HG03354 (cell line): ENCODE results near the gene PIK3IP1.
"Not testable (repeated sequence)": the region's sequence is repeated elsewhere in the genome, so short reads cannot be mapped to it uniquely, and the experiment has no call there.

Experiments
- ATAC-seq: cut with Tn5 transposase; IDR thresholded peaks from one replicate; pipeline ENCODE4 v1.9.1; 2021; ENCODE audit warnings: mild to moderate bottlenecking; ENCODE audit not compliant: unreplicated experiment, poor library complexity, severe bottlenecking

PIK3IP1 gene

DNA sequence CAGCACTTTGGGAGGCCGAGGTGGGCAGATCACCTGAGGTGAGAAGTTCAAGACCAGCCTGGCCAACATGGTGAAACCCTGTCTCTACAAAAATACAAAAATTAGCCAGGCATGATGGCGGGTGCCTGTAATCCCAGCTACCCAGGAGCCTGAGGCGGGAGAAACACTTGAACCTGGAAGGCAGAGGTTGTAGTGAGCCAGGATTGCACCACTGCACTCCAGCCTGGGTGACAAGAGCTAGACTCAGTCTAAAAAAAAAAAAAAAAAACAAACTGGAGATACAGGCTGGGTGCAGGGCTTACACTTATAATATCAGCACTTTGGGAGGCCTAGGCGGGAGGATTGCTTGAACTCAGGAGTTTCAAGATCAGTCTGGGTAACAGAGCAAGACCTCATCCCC is 56.2 kb downstream of the PIK3IP1 start:
- ATAC-seq = not testable (repeated sequence)

DNA sequence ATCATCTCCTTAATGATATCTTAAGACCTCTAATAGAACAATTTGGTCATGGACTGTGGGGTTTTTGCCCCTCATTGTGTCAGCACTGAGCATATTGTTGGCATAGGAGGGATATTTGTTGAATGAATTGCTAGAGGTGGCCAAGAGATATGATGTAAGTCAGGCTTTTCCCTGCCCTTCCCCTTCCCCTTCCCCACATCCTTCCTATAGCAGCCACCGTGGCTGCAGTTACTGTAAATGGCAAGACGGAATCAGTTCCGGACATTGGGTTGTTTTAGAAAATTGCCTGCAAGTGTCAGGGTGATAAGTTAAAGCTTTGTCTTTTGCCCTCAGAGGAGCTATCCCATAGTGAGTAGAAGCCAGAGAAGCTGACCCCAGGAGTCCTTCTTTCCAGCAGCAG is 57.2 kb downstream of the PIK3IP1 start:
- no peak for ATAC-seq

DNA sequence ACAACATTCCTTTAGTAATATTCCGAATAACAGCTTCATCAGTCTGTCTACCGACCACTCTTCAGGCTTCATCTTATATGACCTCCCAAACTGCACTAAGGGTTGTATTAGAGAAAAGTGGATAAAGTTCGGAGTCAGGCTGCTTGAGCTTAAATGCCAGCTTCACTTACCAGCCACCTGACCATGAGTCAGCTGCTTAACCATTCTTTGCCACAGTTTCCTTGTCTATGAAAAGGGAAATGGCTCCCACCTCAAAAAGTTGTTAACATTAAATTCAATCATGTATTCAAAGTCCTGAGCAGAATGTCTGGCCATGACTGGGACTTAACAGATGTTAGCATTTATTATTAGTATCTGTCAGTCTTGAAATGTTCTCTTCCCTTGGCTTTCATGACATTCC is 59.3 kb downstream of the PIK3IP1 start:
- ATAC-seq = no peak
